Effector memory CD8-positive, alpha-beta T cell (primary cell): ENCODE results near the gene SULT4A1.

Experiments
- ATAC-seq: fragments of 150-1000 bp; cut with Tn5 transposase; replicated peaks from 2 replicates; pipeline ENCODE4 v1.10.0; 2021; ENCODE audit warnings: mild to moderate bottlenecking, moderate library complexity
- DNase-seq, 3 experiments: peaks; one replicate each; pipeline ENCODE4 v3.0.0; 2021
- H3K27ac Mint-ChIP-seq, 2 donors: one replicate each; pipeline ENCODE4 v1.8.0; 2022; ENCODE audit warnings: mild to moderate bottlenecking in 2 of 2, mixed read lengths in 2 of 2, moderate library complexity in 2 of 2
- H3K27me3 Mint-ChIP-seq, 2 donors: one replicate each; pipeline ENCODE4 v1.8.0; 2022; ENCODE audit warnings: mixed read lengths in 2 of 2
- H3K36me3 Mint-ChIP-seq: one replicate; pipeline ENCODE4 v1.8.0; 2022; ENCODE audit warnings: mild to moderate bottlenecking, moderate library complexity, mixed read lengths; ENCODE audit not compliant: insufficient read depth
- H3K4me1 Mint-ChIP-seq, 2 donors: one replicate each; pipeline ENCODE4 v1.8.0; 2022; ENCODE audit warnings: low read depth in 2 of 2, mixed read lengths in 2 of 2
- H3K4me3 Mint-ChIP-seq, 2 donors: one replicate each; pipeline ENCODE4 v1.8.0; 2022; ENCODE audit warnings: mild to moderate bottlenecking in 2 of 2, mixed read lengths in 2 of 2, moderate library complexity in 2 of 2
- H3K9me3 Mint-ChIP-seq, 2 donors: one replicate each; pipeline ENCODE4 v1.8.0; 2022; ENCODE audit warnings: mixed read lengths in 2 of 2

The SULT4A1 gene

DNA sequence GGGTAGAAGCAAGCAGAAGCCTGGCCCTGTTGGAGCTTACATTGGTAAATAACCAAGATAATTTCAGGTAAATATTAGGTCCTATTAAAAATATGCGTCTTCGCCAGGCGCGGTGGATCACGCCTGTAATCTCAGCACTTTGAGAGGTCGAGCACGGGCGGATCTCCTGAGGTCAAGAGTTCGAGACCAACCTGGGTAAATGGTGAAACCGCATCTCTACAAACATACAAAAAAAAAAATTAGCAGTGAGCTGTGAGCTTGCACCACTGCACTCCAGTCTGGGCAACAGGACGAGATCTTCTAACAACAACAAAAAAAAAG, 529 bp upstream of the SULT4A1 start:
- Mint-ChIP-seq H3K27me3 (peaks cover 68 to 82% of the 10 kb centered on the region in 2 donors), H3K4me3 (peak overlapping the region in 1 of 2 donors; percentile 70), H3K9me3 (no peaks in the 10 kb centered on the region), H3K27ac (no peak overlapping the region), H3K4me1 (peaks cover 0 to 4% of the 10 kb centered on the region in 2 donors), H3K36me3 (no peaks in the 10 kb centered on the region)
- DNase-seq (no peak), ATAC-seq (no peak)

DNA sequence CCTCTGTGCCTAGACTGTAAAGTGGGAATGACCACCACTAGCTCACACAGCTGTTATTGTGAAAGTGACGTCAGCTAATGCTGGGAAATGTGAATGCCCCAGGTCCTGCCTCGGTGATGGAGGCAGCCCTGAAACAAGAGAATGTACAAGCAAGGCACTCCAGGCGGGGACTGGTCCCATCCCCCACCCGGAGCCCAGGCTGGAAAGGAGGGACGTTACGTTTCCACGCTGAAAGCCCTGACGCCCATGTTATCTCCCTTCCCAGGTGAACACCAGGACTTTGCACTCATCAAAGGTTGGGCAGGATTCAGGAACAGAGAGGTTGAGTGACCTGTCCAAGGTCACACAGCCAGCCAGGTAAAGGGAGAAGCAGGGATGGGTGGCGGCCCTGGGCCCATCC, 784 bp downstream of the SULT4A1 start:
- no peak for ATAC-seq
- no peak for DNase-seq
- peak overlapping the region in 1 of 2 donors; percentile 53 for H3K4me3 Mint-ChIP-seq
- H3K27me3 Mint-ChIP-seq = peaks cover 81 to 94% of the 10 kb centered on the region in 2 donors
- peaks cover 6 to 8% of the 10 kb centered on the region in 2 donors for H3K9me3 Mint-ChIP-seq
- H3K36me3 Mint-ChIP-seq = no peaks in the 10 kb centered on the region
- peaks cover 0 to 4% of the 10 kb centered on the region in 2 donors for H3K4me1 Mint-ChIP-seq
- no peak overlapping the region for H3K27ac Mint-ChIP-seq

DNA sequence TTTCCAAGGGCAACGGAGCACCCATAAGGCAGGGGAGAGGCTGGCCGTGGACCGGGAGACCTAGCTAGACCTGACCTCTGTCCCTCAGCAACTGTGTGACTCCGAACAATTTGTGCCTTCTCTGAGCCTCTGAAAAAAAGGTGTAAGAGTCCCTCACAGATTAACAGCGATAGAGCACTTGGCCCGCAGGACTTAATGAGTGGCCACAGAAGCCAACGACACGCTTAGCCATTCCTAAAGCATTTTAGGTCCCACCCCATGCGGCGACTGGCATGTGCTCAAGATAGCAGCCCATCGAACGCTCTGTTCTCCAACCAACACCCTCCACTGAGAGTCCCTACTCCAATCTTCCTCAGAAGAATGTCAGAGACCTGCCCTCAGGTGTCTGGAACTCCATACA, 1.5 kb downstream of the SULT4A1 start:
- H3K9me3 Mint-ChIP-seq = peaks cover 6 to 8% of the 10 kb centered on the region in 2 donors
- no peak overlapping the region for H3K27ac Mint-ChIP-seq
- no peak overlapping the region for H3K4me3 Mint-ChIP-seq
- H3K27me3 Mint-ChIP-seq = peaks cover 80 to 94% of the 10 kb centered on the region in 2 donors
- DNase-seq = no peak
- no peaks in the 10 kb centered on the region for H3K36me3 Mint-ChIP-seq
- H3K4me1 Mint-ChIP-seq = peaks cover 0 to 4% of the 10 kb centered on the region in 2 donors
- ATAC-seq = no peak

DNA sequence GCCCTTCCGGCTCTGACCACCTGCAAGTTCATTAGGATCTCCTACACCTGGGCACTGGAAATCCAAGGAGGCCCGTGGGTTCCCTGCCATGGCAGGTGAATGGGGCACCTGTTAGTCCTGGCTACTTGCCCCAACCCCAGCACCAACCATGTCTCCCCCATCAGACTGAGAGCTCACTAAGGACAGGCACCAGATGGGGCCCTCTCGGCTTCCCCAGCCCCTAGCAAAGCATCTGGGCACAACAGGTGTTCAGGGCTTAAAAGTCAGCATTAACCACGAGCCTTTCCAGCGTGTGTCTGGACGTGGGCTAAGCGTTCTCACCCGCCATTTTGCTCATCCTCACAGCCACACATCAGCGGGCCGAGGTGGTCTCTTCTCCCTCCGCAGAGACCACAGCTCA, 2.2 kb downstream of the SULT4A1 start:
- H3K27ac Mint-ChIP-seq = no peak overlapping the region
- ATAC-seq = no peak
- peaks cover 0 to 4% of the 10 kb centered on the region in 2 donors for H3K4me1 Mint-ChIP-seq
- H3K36me3 Mint-ChIP-seq = no peaks in the 10 kb centered on the region
- H3K27me3 Mint-ChIP-seq = peaks cover 78 to 94% of the 10 kb centered on the region in 2 donors
- peaks cover 6 to 8% of the 10 kb centered on the region in 2 donors for H3K9me3 Mint-ChIP-seq
- no peak for DNase-seq
- no peak overlapping the region for H3K4me3 Mint-ChIP-seq

DNA sequence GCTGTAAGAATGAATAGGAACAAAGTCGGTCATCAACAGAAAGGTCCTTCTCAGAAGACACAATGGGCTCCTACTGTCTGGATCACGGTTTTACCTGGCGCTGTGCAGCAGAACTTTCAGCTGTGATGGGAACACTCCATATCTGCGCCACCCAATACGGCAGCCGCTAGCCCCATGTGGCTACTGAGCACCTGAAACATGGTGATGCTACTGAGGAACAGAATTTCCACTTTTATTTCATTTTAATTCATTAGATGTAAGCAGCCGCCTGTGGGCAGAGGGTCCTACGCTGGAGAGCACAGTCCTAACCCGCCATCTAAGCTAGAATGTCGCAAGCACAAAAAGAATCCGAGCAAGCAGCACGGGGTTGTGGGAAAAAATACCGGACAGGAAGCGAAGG, 2.7 kb downstream of the SULT4A1 start:
- Mint-ChIP-seq H3K9me3 (peaks cover 6 to 8% of the 10 kb centered on the region in 2 donors), H3K27me3 (peaks cover 73 to 93% of the 10 kb centered on the region in 2 donors)

DNA sequence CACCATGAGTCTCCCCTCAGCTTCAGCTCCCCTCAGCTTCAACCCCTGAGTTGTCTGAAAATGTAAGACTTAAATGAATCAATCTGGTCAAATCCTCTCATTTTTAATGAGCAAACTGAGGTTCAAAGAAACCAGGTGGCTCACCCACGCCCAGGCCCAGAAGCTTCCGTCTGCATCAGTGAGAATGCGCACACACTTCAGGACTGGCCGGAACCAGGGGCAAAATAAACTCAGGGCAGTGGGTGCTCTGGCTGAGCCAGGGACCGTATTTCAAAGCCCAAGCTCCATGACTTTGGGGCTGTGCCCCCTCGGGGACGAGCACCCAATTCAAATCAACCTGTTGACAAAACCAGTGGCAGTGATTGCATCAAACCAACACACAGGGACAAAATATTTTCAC, 3.1 kb downstream of the SULT4A1 start:
- Mint-ChIP-seq H3K36me3 (no peaks in the 10 kb centered on the region), H3K4me1 (peaks cover 0 to 4% of the 10 kb centered on the region in 2 donors), H3K27me3 (peaks cover 69 to 93% of the 10 kb centered on the region in 2 donors), H3K4me3 (no peak overlapping the region), H3K9me3 (peaks cover 6 to 8% of the 10 kb centered on the region in 2 donors), H3K27ac (no peak overlapping the region)
- DNase-seq (no peak), ATAC-seq (no peak)

More for the DNA sequence above, 2.7 kb downstream of the SULT4A1 start:
- DNase-seq = no peak
- Mint-ChIP-seq H3K36me3 (no peaks in the 10 kb centered on the region), H3K27ac (no peak overlapping the region), H3K4me1 (peaks cover 0 to 4% of the 10 kb centered on the region in 2 donors), H3K4me3 (no peak overlapping the region)
- ATAC-seq = no peak

DNA sequence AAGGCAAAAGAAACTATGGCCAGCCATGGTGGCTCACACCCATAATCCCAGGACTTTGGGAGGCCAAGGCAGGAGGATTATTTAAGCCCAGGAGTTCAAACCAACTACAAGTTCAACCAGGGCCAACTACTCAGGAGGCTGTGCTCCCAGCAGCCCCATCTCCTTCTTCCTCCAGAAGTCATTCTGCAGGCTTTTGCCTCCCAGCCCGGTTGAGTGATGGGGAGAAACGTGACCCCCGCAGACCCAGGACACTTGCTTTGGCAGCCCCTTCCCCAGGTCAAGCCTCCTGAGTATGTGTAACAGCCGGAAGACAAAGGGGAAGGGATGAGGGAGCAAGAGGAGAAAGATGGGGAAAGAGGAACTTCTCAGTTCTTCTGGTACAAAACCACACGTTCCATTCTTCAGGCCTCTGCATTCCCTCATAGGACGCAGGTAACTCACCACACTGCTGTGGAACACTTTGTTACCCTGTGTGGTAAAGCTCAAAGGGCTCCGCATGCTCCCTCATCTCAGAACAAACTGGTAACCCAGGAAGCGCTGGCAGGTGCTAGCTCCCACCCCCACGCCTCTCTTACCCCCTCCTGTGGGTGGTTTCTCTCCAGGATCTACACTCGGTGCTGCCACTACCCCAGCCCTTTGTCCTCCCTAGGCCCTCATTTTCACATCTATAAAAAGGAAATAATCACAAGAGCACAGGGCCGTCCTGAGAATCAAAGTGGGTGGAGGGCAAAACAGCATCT, 4.0 kb downstream of the SULT4A1 start:
- Mint-ChIP-seq H3K4me3 (no peak overlapping the region), H3K36me3 (no peaks in the 10 kb centered on the region), H3K27me3 (peaks cover 60 to 93% of the 10 kb centered on the region in 2 donors), H3K9me3 (peaks cover 6 to 8% of the 10 kb centered on the region in 2 donors), H3K4me1 (peaks cover 0 to 4% of the 10 kb centered on the region in 2 donors), H3K27ac (no peak overlapping the region)
- DNase-seq = no peak
- ATAC-seq = no peak

DNA sequence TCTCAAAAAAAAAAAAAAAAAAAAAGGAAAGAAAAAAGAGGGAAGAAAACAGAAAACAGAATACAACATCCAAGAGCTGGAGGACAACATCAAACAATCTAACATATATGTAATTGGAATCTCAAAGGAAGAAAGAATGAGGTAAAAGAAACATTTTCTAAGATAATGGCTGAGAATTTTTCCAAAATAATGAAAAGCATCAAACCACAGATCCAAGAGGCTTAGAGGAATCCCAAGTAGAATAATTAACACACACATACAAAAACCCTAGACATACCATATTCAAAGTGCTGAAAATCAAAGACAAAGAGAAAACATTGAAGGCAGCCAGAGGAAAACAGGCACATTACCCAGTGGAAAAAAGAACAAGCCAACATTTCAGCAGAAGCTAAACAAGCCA, 4.9 kb downstream of the SULT4A1 start:
- Mint-ChIP-seq H3K27me3 (peaks cover 62 to 94% of the 10 kb centered on the region in 2 donors), H3K9me3 (peaks cover 6 to 8% of the 10 kb centered on the region in 2 donors)

DNA sequence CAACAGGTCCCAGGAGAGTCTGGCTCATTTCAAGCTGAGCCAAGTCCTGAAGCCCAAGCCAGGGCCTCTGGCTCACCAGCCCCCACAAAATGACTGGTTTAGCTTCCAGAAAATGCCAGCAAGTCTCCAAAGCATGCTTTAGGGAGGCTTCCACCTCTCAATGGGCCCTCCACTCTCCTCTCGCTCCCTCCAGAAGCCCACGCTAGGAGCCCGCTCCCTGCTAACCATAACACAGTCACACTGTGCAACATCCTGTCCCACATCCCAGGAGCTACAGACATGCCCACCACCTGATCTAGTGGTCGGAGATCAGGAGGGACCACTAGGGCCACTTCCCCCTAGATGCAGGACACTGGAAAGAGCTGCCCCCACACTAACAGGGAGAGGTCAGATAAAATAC, 6.9 kb downstream of the SULT4A1 start:
- Mint-ChIP-seq H3K27ac (no peak overlapping the region), H3K36me3 (no peaks in the 10 kb centered on the region), H3K9me3 (peaks cover 6 to 8% of the 10 kb centered on the region in 2 donors), H3K27me3 (peaks cover 62 to 99% of the 10 kb centered on the region in 2 donors), H3K4me3 (no peak overlapping the region), H3K4me1 (no peaks in the 10 kb centered on the region)
- DNase-seq (no peak), ATAC-seq (no peak)

More for the DNA sequence above, 4.9 kb downstream of the SULT4A1 start:
- Mint-ChIP-seq H3K27ac (no peak overlapping the region), H3K4me3 (no peak overlapping the region), H3K36me3 (no peaks in the 10 kb centered on the region), H3K4me1 (peaks cover 0 to 2% of the 10 kb centered on the region in 2 donors)
- ATAC-seq (no peak), DNase-seq (no peak)

DNA sequence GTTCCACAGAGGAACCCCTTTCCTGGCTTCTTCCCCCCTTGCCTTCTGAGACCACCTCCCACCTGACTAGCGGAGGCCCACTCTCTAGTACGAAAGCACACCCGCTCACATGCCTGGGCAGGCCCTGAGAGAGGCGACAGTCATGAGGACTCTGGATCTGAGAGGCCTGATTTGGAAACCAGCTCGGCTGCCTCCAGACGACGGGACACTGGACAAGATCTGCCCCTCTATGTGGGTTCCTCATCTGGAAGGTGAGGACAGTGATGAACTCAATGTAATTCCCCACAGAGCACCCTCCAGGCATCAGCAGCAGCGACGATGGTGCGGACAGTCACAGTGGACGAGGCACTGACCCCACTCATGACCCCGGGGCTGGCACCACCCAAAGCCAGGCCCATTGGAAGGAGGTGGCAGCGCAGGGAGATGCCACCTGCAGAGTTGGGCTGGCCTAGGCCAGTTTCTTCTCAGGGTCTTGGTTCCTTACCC, 7.5 kb downstream of the SULT4A1 start:
- ATAC-seq (no peak), DNase-seq (no peak)
- Mint-ChIP-seq H3K36me3 (no peaks in the 10 kb centered on the region), H3K4me3 (no peak overlapping the region), H3K9me3 (peaks cover 6 to 8% of the 10 kb centered on the region in 2 donors), H3K27me3 (peaks cover 61 to 99% of the 10 kb centered on the region in 2 donors), H3K4me1 (no peaks in the 10 kb centered on the region), H3K27ac (no peak overlapping the region)

DNA sequence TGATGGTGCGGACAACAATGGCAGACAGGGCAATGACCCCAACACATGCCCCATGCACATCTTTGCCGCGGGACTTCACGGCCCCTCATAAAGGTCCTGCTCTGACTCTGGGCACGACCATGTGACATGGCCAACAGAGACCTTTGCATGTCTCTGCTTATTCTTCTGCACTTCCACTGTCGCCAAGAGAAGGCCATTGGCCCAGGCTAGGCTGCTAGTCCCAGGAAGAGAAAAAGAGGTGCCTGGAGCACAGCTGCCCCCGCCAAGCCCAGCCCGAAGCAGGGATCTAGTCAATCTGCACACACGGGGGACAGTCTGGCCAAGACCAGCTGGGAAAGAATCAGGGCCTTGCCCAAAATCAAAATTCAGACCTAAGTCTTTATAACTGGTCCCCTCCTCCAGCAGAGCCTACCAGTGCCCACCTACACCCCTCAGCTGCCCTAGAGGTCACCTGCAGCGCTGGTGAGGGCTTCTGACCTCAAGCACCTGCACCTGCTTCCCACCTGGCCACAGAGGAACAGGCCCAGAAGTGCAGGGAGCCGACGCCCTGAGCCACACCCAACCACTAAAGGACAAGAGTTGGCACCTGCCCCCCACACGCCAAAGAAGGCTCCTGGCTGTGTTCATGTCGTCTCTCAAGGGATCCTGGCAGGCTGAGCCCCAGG, 8.1 kb downstream of the SULT4A1 start:
- H3K27me3 Mint-ChIP-seq = peaks cover 59 to 99% of the 10 kb centered on the region in 2 donors
- H3K4me3 Mint-ChIP-seq = no peak overlapping the region
- H3K27ac Mint-ChIP-seq = no peak overlapping the region
- DNase-seq (no peak), ATAC-seq (no peak)
- peaks cover 6 to 8% of the 10 kb centered on the region in 2 donors for H3K9me3 Mint-ChIP-seq
- H3K4me1 Mint-ChIP-seq = no peaks in the 10 kb centered on the region
- no peaks in the 10 kb centered on the region for H3K36me3 Mint-ChIP-seq

DNA sequence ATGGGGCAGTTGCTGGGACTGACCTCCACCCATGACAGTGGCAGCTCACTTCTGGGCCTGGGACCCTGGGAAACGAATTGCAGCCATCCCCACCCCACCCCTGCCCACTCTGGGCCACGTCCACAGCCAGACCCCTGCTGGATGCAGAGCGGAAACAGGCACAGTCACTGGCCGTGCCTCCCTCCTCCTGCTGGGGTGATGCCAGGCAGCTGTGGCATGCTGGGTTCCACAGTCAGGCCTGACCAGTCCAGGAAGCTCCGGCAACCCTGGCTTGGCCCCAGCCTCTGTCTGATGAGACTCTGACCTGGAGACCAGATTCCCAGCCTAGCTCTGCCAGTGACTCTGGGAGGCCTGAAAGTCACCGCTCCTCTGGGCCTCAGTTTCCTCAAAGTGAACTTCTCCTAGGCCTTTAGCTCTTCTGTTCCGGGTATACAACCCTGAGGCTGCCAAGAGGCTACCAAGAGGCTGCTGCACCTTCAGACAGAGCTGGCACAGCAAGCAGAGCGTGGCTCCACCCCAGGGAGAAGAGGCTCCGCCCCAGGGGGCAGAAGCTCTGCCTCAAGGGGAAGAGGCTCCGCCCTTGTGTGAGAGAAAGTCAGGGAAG, 8.9 kb downstream of the SULT4A1 start:
- peaks cover 51 to 99% of the 10 kb centered on the region in 2 donors for H3K27me3 Mint-ChIP-seq
- ATAC-seq (no peak), DNase-seq (no peak)
- no peak overlapping the region for H3K27ac Mint-ChIP-seq
- H3K9me3 Mint-ChIP-seq = peaks cover 6 to 8% of the 10 kb centered on the region in 2 donors
- H3K4me1 Mint-ChIP-seq = no peaks in the 10 kb centered on the region
- H3K4me3 Mint-ChIP-seq = no peak overlapping the region
- H3K36me3 Mint-ChIP-seq = no peaks in the 10 kb centered on the region

DNA sequence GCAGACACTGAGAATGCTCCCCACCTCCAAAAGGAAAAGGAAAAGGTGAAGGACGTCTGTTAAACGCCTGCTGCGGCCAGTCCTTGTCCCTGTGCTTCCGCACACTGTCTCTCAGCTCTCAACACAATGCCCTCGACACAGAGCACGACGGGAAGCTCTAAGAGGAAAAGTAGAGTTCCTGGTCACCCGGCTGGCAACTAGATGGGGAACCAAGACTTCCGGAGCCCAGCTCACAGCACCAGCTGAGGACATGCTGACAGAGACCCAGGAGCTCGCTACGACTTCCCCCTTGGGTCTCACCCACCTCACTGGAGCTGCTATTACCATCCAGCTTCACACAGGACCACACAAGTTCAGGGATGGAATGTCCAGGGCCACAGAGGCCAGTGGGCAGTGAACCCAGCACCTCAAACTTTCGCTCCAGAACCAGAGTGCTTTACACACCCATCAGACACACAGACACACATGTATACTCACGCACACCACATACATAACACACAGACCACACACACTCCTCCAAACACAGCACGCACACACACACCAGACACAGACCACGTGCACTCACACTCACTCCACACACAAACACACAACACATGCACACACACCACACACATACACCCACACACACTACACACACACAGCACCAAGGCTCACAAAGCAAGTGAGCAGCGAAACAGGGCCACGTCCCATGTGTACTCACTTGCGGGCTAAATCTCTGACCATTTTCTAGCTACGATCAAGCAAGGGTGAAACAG, 9.6 kb downstream of the SULT4A1 start:
- peaks cover 6 to 8% of the 10 kb centered on the region in 2 donors for H3K9me3 Mint-ChIP-seq
- H3K4me1 Mint-ChIP-seq = no peaks in the 10 kb centered on the region
- peaks cover 48 to 97% of the 10 kb centered on the region in 2 donors for H3K27me3 Mint-ChIP-seq
- H3K4me3 Mint-ChIP-seq = no peak overlapping the region
- DNase-seq (no peak), ATAC-seq (no peak)
- H3K36me3 Mint-ChIP-seq = no peaks in the 10 kb centered on the region
- H3K27ac Mint-ChIP-seq = no peak overlapping the region
